Fibroblast of lung (primary cell): ENCODE measurements around the gene ELMO1. TPM values are rescaled to one million over a fixed set of nuclear protein-coding genes. Genes with fewer than 3 reads are reported as not detected.

Experiments
- DNase-seq, 2 donors: peaks; one replicate each; pipeline versions ENCODE4 v3.0.0 to v3.0.0-alpha.2; 2010; ENCODE audit warnings: low read depth in 2 of 2
- H2AFZ ChIP-seq: 2 replicates; pipeline ENCODE4 v1.5.1; 2012; ENCODE audit warnings: low read length, control low read depth, inconsistent platforms
- H3K27ac ChIP-seq: 2 replicates; pipeline ENCODE4 v1.5.1; 2011; ENCODE audit warnings: low read length, control low read depth; ENCODE audit not compliant: insufficient read depth
- H3K27me3 ChIP-seq: 2 replicates; pipeline ENCODE4 v1.5.1; 2011; ENCODE audit warnings: mild to moderate bottlenecking, low read length; ENCODE audit not compliant: control insufficient read depth, insufficient read depth
- H3K36me3 ChIP-seq: 2 replicates; pipeline ENCODE4 v1.5.1; 2011; ENCODE audit warnings: low read length; ENCODE audit not compliant: control insufficient read depth, insufficient read depth
- H3K4me1 ChIP-seq: 2 replicates; pipeline ENCODE4 v1.5.1; 2011; ENCODE audit warnings: low read length; ENCODE audit not compliant: control insufficient read depth, insufficient read depth; ENCODE audit errors: extremely low read depth
- H3K4me2 ChIP-seq: 2 replicates; pipeline ENCODE4 v1.5.1; 2011; ENCODE audit warnings: low read length, control low read depth; ENCODE audit not compliant: insufficient read depth; ENCODE audit errors: extremely low read depth
- H3K4me3 ChIP-seq, 4 experiments: fragments of 200-600 bp in 1 of 4; sonication (generic) in 1 of 4; replicated peaks in 1 of 4; 2 replicates each; pipeline ENCODE4 v1.5.1; 2011 to 2016; ENCODE audit warnings: low read length in 4 of 4, low read depth in 3 of 4, mild to moderate bottlenecking in 3 of 4, control low read depth in 2 of 4, inconsistent platforms in 1 of 4, mixed read lengths in 1 of 4; ENCODE audit not compliant: insufficient read depth in 1 of 4; ENCODE audit errors: control extremely low read depth in 1 of 4
- H3K79me2 ChIP-seq: 2 replicates; pipeline ENCODE4 v1.5.1; 2012; ENCODE audit warnings: mild to moderate bottlenecking, low read length, inconsistent platforms; ENCODE audit not compliant: control insufficient read depth, insufficient read depth
- H3K9ac ChIP-seq: 2 replicates; pipeline ENCODE4 v1.5.1; 2011; ENCODE audit warnings: mild to moderate bottlenecking, low read length, control low read depth; ENCODE audit not compliant: insufficient read depth
- H3K9me3 ChIP-seq: 2 replicates; pipeline ENCODE4 v1.5.1; 2012; ENCODE audit warnings: low read depth, low read length; ENCODE audit not compliant: control insufficient read depth, insufficient read depth
- H4K20me1 ChIP-seq: 2 replicates; pipeline ENCODE4 v1.5.1; 2011; ENCODE audit warnings: low read length; ENCODE audit not compliant: control insufficient read depth, insufficient read depth; ENCODE audit errors: extremely low read depth
- EZH2 ChIP-seq: IDR thresholded peaks from 2 replicates; pipeline ENCODE4 v1.5.1; 2012; ENCODE audit warnings: low read length, control low read depth, mild to moderate bottlenecking; ENCODE audit errors: missing control alignments
- polyA plus RNA-seq, 2 donors: library from polyadenylated mRNA; depleted of rRNA in 1 of 2; stranded (reverse) in 1 of 2; unstranded in 1 of 2; fragments of >200 nt; gene quantifications; 2 replicates each; pipeline ENCODE4 v1.2.1, GENCODE V29; 2011 to 2012; ENCODE audit warnings: missing spikeins in 1 of 2
- total RNA-seq: library from RNA; depleted of rRNA; stranded (reverse); fragments of >200 nt; gene quantifications from 2 replicates; pipeline ENCODE4 v1.2.1, GENCODE V29; 2014
- TF ChIP-seq, protein P1 (sequence below), 2 donors: IDR thresholded peaks in 1 of 2; conservative IDR thresholded peaks in 1 of 2; 1 replicate in 1 of 2; 2 replicates in 1 of 2; pipeline ENCODE4 v1.5.1; 2011 to 2012; ENCODE audit warnings: low read length in 2 of 2, control low read depth in 1 of 2, inconsistent platforms in 1 of 2, low read depth in 1 of 2, mild to moderate bottlenecking in 1 of 2

The ELMO1 gene
- total and polyA plus RNA-seq, 2 donors (not counting 1 experiment from before 2014, with no cell fraction given) = 0.50 TPM; not detected in 1

DNA sequence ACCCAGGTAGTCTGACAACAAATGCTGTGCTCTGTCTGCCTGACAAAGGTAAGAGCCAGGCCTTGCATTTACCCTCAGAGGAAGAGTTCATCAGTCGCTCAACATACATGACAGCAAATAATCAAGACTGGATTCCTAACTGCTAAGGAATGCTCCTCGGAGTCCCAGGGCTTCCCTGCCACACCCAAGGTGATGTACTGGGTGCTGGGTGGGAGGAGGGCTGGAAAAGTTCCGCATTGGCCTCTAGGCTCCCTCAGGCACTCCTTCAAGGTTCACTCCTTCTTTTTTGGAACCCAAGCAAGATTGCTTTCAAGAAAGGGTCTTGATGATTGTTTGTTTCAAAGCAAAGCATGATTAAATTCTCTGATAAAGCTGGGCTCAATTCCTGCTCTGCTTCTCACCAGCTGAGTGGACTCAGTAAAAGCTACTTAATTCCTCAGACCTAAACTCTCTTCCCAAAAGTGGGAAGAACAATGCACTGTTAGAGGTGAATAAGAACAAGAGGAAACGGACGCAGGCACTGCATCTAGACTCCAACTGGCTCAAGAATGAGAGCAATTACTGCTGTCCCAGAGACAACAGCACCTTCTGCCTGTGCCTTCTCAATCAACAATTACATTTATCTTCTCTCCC, 173.5 kb downstream of the ELMO1 start:
- no peak overlapping the region for H3K4me3 ChIP-seq
- no peak for DNase-seq
- no peak for TF ChIP-seq EZH2
- TF ChIP-seq, protein P1, sequence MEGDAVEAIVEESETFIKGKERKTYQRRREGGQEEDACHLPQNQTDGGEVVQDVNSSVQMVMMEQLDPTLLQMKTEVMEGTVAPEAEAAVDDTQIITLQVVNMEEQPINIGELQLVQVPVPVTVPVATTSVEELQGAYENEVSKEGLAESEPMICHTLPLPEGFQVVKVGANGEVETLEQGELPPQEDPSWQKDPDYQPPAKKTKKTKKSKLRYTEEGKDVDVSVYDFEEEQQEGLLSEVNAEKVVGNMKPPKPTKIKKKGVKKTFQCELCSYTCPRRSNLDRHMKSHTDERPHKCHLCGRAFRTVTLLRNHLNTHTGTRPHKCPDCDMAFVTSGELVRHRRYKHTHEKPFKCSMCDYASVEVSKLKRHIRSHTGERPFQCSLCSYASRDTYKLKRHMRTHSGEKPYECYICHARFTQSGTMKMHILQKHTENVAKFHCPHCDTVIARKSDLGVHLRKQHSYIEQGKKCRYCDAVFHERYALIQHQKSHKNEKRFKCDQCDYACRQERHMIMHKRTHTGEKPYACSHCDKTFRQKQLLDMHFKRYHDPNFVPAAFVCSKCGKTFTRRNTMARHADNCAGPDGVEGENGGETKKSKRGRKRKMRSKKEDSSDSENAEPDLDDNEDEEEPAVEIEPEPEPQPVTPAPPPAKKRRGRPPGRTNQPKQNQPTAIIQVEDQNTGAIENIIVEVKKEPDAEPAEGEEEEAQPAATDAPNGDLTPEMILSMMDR (conservative IDR thresholded peaks at IDR 0.05 in 1 of 2, IDR thresholded peaks at IDR 0.05 in 1 of 2; ENCODE audit: low read depth in 1 of 2, low read length in 2 of 2) = no peak

DNA sequence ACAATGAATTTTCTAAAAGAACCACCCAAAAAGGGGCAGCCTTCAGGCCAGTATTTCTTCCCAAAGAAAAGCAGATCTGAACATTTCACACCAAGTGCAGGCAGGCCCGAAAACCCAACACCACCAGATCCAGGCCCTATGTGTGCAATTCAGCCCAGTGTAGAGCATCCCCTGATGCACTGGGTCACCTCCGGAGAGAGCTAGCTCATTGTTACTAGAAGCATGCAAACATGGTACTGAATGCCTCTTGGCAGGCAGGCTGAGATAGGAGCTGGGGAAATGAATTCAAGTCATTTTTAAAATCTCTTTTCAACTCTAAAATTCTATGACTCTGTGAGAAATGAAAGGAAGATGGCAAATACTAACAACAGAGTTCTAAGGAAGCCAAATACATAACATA, 174.8 kb downstream of the ELMO1 start:
- Histone ChIP-seq H3K9ac (no peak overlapping the region), H3K27me3 (no peaks in the 10 kb centered on the region), H3K4me2 (no peak overlapping the region), H3K9me3 (no peaks in the 10 kb centered on the region), H3K79me2 (no peaks in the 10 kb centered on the region), H3K36me3 (no peaks in the 10 kb centered on the region), H4K20me1 (no peaks in the 10 kb centered on the region), H2AFZ (no peak overlapping the region), H3K4me3 (no peak overlapping the region), H3K27ac (no peak overlapping the region), H3K4me1 (no peaks in the 10 kb centered on the region)
- TF ChIP-seq EZH2 = no peak
- TF ChIP-seq, protein P1 (conservative IDR thresholded peaks at IDR 0.05 in 1 of 2, IDR thresholded peaks at IDR 0.05 in 1 of 2; ENCODE audit: low read depth in 1 of 2, low read length in 2 of 2) = no peak
- DNase-seq = no peak

More for the DNA sequence above, 173.5 kb downstream of the ELMO1 start:
- Histone ChIP-seq H3K36me3 (no peaks in the 10 kb centered on the region), H3K79me2 (no peaks in the 10 kb centered on the region), H3K4me2 (no peak overlapping the region), H3K9me3 (no peaks in the 10 kb centered on the region), H3K27me3 (no peaks in the 10 kb centered on the region), H3K4me1 (no peaks in the 10 kb centered on the region), H2AFZ (no peak overlapping the region), H3K9ac (no peak overlapping the region), H3K27ac (no peak overlapping the region), H4K20me1 (no peaks in the 10 kb centered on the region)

DNA sequence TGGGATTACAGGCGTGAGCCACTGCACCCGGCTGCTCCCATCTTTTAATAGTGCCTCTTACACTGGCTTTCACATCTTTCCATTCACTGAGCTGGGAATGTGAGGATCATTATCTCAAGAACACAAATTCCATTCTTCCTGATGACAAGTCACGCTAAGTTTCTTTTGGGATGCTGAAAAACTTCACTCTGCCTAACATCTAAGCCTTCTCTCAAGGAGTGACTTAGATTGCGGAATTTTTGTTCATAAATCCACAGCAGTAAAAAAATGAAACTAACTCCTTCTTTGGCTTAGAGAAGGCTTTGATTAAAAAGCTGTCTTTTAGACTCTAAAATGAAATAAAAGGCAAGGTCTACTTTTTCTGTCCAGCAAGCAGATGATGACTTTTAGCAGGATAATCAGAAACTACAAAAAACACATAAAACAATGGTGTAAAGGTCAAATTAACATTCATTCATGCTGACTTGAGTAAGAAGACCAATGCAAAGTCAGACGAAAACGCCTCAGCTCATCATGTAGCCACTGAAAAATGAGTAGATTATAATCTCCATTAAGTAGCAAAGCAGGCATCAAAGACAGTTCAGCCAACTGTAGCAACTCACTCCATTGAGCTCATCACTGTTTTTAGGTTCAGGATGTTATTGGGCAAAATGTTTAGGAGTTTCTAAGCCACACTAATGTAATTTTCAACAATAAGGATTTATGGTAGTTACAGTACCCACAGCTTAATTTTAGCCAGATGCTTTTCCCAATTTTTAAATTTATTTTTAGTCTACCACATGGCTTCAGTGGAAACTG, 178.8 kb downstream of the ELMO1 start:
- TF ChIP-seq, protein P1 (conservative IDR thresholded peaks at IDR 0.05 in 1 of 2, IDR thresholded peaks at IDR 0.05 in 1 of 2; ENCODE audit: low read depth in 1 of 2, low read length in 2 of 2) = no peak
- no peak for TF ChIP-seq EZH2
- H3K4me2 ChIP-seq = no peak overlapping the region
- no peaks in the 10 kb centered on the region for H4K20me1 ChIP-seq
- H3K79me2 ChIP-seq = no peaks in the 10 kb centered on the region
- H3K4me3 ChIP-seq = no peak overlapping the region
- no peak overlapping the region for H2AFZ ChIP-seq
- DNase-seq = no peak
- no peaks in the 10 kb centered on the region for H3K4me1 ChIP-seq
- H3K9ac ChIP-seq = no peak overlapping the region
- H3K9me3 ChIP-seq = no peaks in the 10 kb centered on the region
- H3K27me3 ChIP-seq = no peaks in the 10 kb centered on the region
- no peaks in the 10 kb centered on the region for H3K36me3 ChIP-seq
- no peak overlapping the region for H3K27ac ChIP-seq
